AG04449 (cell line): ENCODE measurements around the gene PDZRN4.

Experiments
- CTCF ChIA-PET: fragments of 350-600 bp; formaldehyde crosslinking; extraction: SDS; loops from one replicate; lab custom pipeline; 2021; ENCODE audit warnings: antibody characterized with exemption; lab: Yijun Ruan, JAX
- POLR2A ChIA-PET: fragments of 400-600, 350-600 bp; formaldehyde crosslinking; extraction: SDS; loops from one replicate; lab custom pipeline; 2020; ENCODE audit warnings: antibody characterized with exemption, inconsistent platforms; lab: Yijun Ruan, JAX
- DNase-seq: peaks from one replicate; pipeline ENCODE4 v3.0.0-alpha.2; 2010; ENCODE audit warnings: low read depth, low spot score
- H3K4me3 ChIP-seq: 2 replicates; pipeline ENCODE4 v1.5.1; 2011; ENCODE audit warnings: low read depth, mild to moderate bottlenecking, control low read depth, low read length
- CTCF ChIP-seq: IDR thresholded peaks from one replicate; pipeline ENCODE4 v1.5.1; 2011; ENCODE audit warnings: mild to moderate bottlenecking, moderate library complexity, low read length, control low read depth, inconsistent platforms; ENCODE audit not compliant: insufficient read depth; ENCODE audit errors: missing control alignments

The PDZRN4 gene

GRCh38 chr12:41286426-41286825, 98.3 kb downstream of the PDZRN4 start:
- TF ChIP-seq CTCF, result no peak
- no peak overlapping the region for H3K4me3 ChIP-seq
- ChIA-PET POLR2A (no interaction called here), CTCF (interaction anchor here (2.6 kb wide), 1 partner anchor 9 kb away, joined by 11 read pairs; no protein-coding TSS in a partner anchor)
- DNase-seq, result no peak

GRCh38 chr12:41287500-41288141, 99.5 kb downstream of the PDZRN4 start:
- ChIA-PET POLR2A (no interaction called here), CTCF (interaction anchor here (2.6 kb wide), 1 partner anchor 10 kb away, joined by 11 read pairs; no protein-coding TSS in a partner anchor)
- no peak for TF ChIP-seq CTCF
- DNase-seq, result no peak
- no peak overlapping the region for H3K4me3 ChIP-seq

- ChIA-PET POLR2A (no interaction called here), CTCF (interaction anchor here (2.0 to 2.6 kb wide), 2 partner anchors 10 to 11 kb away, joined by 7 to 11 read pairs; no protein-coding TSS in a partner anchor)
- DNase-seq, result no peak
- H3K4me3 ChIP-seq, result no peak overlapping the region
- no peak for TF ChIP-seq CTCF
These were observed 100.2 kb downstream of the PDZRN4 start for GRCh38 chr12:41288142-41288811.

- H3K4me3 ChIP-seq, result no peak overlapping the region
- ChIA-PET CTCF (interaction anchor here (0.8 to 2.0 kb wide), 2 partner anchors 11 to 24 kb away, joined by 4 to 7 read pairs; no protein-coding TSS in a partner anchor), POLR2A (no interaction called here)
- no peak for TF ChIP-seq CTCF
- DNase-seq, result no peak
These were observed 101.4 kb downstream of the PDZRN4 start for GRCh38 chr12:41289501-41289900.

GRCh38 chr12:41293011-41293410, 104.9 kb downstream of the PDZRN4 start:
- no peak for DNase-seq
- CTCF ChIA-PET, result no interaction called here
- POLR2A ChIA-PET, result no interaction called here
- no peak for TF ChIP-seq CTCF
- H3K4me3 ChIP-seq, result no peak overlapping the region

- CTCF ChIA-PET, result no interaction called here
- POLR2A ChIA-PET, result no interaction called here
- TF ChIP-seq CTCF, result no peak
These were observed 105.3 kb downstream of the PDZRN4 start for GRCh38 chr12:41293461-41293860.

More at GRCh38 chr12:41293461-41293860, 105.3 kb downstream of the PDZRN4 start:
- H3K4me3 ChIP-seq, result no peak overlapping the region
- DNase-seq, result no peak
